HG02678 (cell line): ENCODE data around the gene THAP8.

ENCODE experiments used
- ATAC-seq: cut with Tn5 transposase; IDR thresholded peaks from one replicate; pipeline ENCODE4 v1.9.1; 2021; ENCODE audit warnings: mild to moderate bottlenecking, moderate library complexity; ENCODE audit not compliant: unreplicated experiment

Gene THAP8

GRCh38 chr19:36030264-36031148, 23.6 kb downstream of the THAP8 start:
- no peak for ATAC-seq

GRCh38 chr19:36028313-36029041, 25.6 kb downstream of the THAP8 start:
- no peak for ATAC-seq

- no peak for ATAC-seq
Measured at GRCh38 chr19:36027696-36028095, 26.4 kb downstream of the THAP8 start.

- no peak for ATAC-seq
Measured at GRCh38 chr19:36026091-36026876, 27.8 kb downstream of the THAP8 start.

- ATAC-seq, result no peak
Measured at GRCh38 chr19:36025541-36025940, 28.5 kb downstream of the THAP8 start.

- no peak for ATAC-seq
Measured at GRCh38 chr19:36023432-36023831, 30.7 kb downstream of the THAP8 start.

GRCh38 chr19:36019061-36019670, 34.9 kb downstream of the THAP8 start:
- no peak for ATAC-seq

GRCh38 chr19:36014012-36014924, 39.8 kb downstream of the THAP8 start, which contains the start of gene ALKBH6:
TSS of gene ALKBH6 (minus strand) at chr19:36014213. CDS start at chr19:36013397, 816 bp downstream.
- ATAC-seq, result peak; percentile 97

GRCh38 chr19:36013280-36014011, 40.6 kb downstream of the THAP8 start:
- ATAC-seq, result no peak

- no peak for ATAC-seq
Measured at GRCh38 chr19:36010402-36010801, 43.7 kb downstream of the THAP8 start.

GRCh38 chr19:36009633-36010379, 44.3 kb downstream of the THAP8 start:
- no peak for ATAC-seq

- no peak for ATAC-seq
Measured at GRCh38 chr19:36009220-36009619, 44.9 kb downstream of the THAP8 start.

- no peak for ATAC-seq
Measured at GRCh38 chr19:36008336-36008978, 45.6 kb downstream of the THAP8 start, which contains the start of gene SYNE4. TSS of gene SYNE4 (minus strand) at chr19:36008813. CDS start at chr19:36008681, 132 bp downstream.

GRCh38 chr19:36006955-36007354, 47.1 kb downstream of the THAP8 start:
- no peak for ATAC-seq

- no peak for ATAC-seq
Measured at GRCh38 chr19:36003284-36003683, 50.8 kb downstream of the THAP8 start.

GRCh38 chr19:36001605-36002004, 52.5 kb downstream of the THAP8 start:
- no peak for ATAC-seq

- no peak for ATAC-seq
Measured at GRCh38 chr19:35996777-35997176, 57.3 kb downstream of the THAP8 start.
